Tibial nerve (tissue), 3 donors: Measurements from ENCODE around the gene BHLHA15.

Experiments used
- CTCF ChIP-seq, 5 experiments: fragments of 200-600 bp in 3 of 5; fragments of 450-650 bp in 2 of 5; sonication (generic) in 3 of 5; IDR thresholded peaks; one replicate each; pipeline ENCODE4 v1.5.1; 2016 to 2019; ENCODE audit warnings: antibody characterized with exemption in 5 of 5, mild to moderate bottlenecking in 3 of 5, moderate library complexity in 2 of 5
- POLR2A ChIP-seq, 2 donors: fragments of 450-650 bp; IDR thresholded peaks; one replicate each; pipeline ENCODE4 v1.6.1; 2017; ENCODE audit warnings: antibody characterized with exemption in 2 of 2, mild to moderate bottlenecking in 2 of 2, moderate library complexity in 2 of 2

GRCh38 chr7:98256431-98256830 lies 45.2 kb downstream of the BHLHA15 start:
- no peak for TF ChIP-seq CTCF (IDR thresholded peaks at IDR 0.05)
- no peak for TF ChIP-seq POLR2A (IDR thresholded peaks at IDR 0.05)
